Measurements from ENCODE around the gene CTSC.

CTSC gene

GRCh38 chr11:88281317-88281712 is 56.2 kb downstream of the CTSC start:
- no peaks in the 10 kb centered on the region for H3K27me3 ChIP-seq (ENCODE audit: control insufficient read depth, insufficient read depth, low read length)
- no peak overlapping the region for H3K27ac ChIP-seq (ENCODE audit: low read depth, low read length)
- H3K9me3 ChIP-seq (ENCODE audit: control insufficient read depth, insufficient read depth, low read length), result no peaks in the 10 kb centered on the region
- no peak overlapping the region for H3K4me3 ChIP-seq (ENCODE audit: low read depth, low read length)
- H3K4me1 ChIP-seq (ENCODE audit: control insufficient read depth, insufficient read depth, low read length), result no peaks in the 10 kb centered on the region
- H3K9ac ChIP-seq (ENCODE audit: low read depth, low read length), result no peak overlapping the region
- peaks cover 9% of the 10 kb centered on the region; the same call in 1 of the 2 replicates for H3K36me3 ChIP-seq (ENCODE audit: control insufficient read depth, insufficient read depth, low read length)

GRCh38 chr11:88280673-88281316 is 56.7 kb downstream of the CTSC start:
- Histone ChIP-seq H3K27ac (ENCODE audit: low read depth, low read length) (no peak overlapping the region), H3K36me3 (ENCODE audit: control insufficient read depth, insufficient read depth, low read length) (peaks cover 9% of the 10 kb centered on the region; the same call in 1 of the 2 replicates), H3K9me3 (ENCODE audit: control insufficient read depth, insufficient read depth, low read length) (no peaks in the 10 kb centered on the region)

GRCh38 chr11:88277349-88277915 is 60.1 kb downstream of the CTSC start:
- H3K4me1 ChIP-seq (ENCODE audit: control insufficient read depth, insufficient read depth, low read length), result no peaks in the 10 kb centered on the region
- H3K9me3 ChIP-seq (ENCODE audit: control insufficient read depth, insufficient read depth, low read length), result no peaks in the 10 kb centered on the region

More at GRCh38 chr11:88280673-88281316, 56.7 kb downstream of the CTSC start:
- no peak overlapping the region for H3K4me3 ChIP-seq (ENCODE audit: low read depth, low read length)
- no peak overlapping the region for H3K9ac ChIP-seq (ENCODE audit: low read depth, low read length)
- H3K4me1 ChIP-seq (ENCODE audit: control insufficient read depth, insufficient read depth, low read length), result no peaks in the 10 kb centered on the region
- no peaks in the 10 kb centered on the region for H3K27me3 ChIP-seq (ENCODE audit: control insufficient read depth, insufficient read depth, low read length)

DNA sequence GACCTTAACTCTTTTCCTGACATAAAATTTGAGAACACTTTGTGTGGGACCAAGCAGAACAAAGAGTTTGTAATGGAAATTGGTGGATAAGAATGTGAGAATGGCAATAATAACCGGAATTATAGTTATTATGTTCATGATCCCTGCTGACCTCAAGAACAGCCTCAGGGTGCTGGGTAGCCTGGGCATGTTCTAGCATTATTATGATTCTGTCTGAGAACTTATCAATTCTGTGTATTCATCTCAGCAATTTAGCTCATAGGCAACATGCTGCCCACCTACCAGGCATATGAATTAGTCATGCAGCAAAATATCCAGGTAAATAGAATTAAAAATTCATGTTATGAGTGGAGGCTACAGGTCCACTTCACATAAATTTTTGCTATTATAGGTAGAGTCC is 61.9 kb downstream of the CTSC start:
- H3K4me1 ChIP-seq (ENCODE audit: control insufficient read depth, insufficient read depth, low read length), result no peaks in the 10 kb centered on the region
- no peaks in the 10 kb centered on the region for H3K36me3 ChIP-seq (ENCODE audit: control insufficient read depth, insufficient read depth, low read length)
- H3K9me3 ChIP-seq (ENCODE audit: control insufficient read depth, insufficient read depth, low read length), result no peaks in the 10 kb centered on the region
- H3K9ac ChIP-seq (ENCODE audit: low read depth, low read length), result no peak overlapping the region
- no peak overlapping the region for H3K27ac ChIP-seq (ENCODE audit: low read depth, low read length)
- no peak overlapping the region for H3K4me3 ChIP-seq (ENCODE audit: low read depth, low read length)
- H3K27me3 ChIP-seq (ENCODE audit: control insufficient read depth, insufficient read depth, low read length), result no peaks in the 10 kb centered on the region

More at GRCh38 chr11:88277349-88277915, 60.1 kb downstream of the CTSC start:
- Histone ChIP-seq H3K27ac (ENCODE audit: low read depth, low read length) (no peak overlapping the region), H3K27me3 (ENCODE audit: control insufficient read depth, insufficient read depth, low read length) (no peaks in the 10 kb centered on the region), H3K9ac (ENCODE audit: low read depth, low read length) (no peak overlapping the region), H3K36me3 (ENCODE audit: control insufficient read depth, insufficient read depth, low read length) (no peaks in the 10 kb centered on the region), H3K4me3 (ENCODE audit: low read depth, low read length) (no peak overlapping the region)

- H3K4me3 ChIP-seq (ENCODE audit: low read depth, low read length), result no peak overlapping the region
- no peaks in the 10 kb centered on the region for H3K4me1 ChIP-seq (ENCODE audit: control insufficient read depth, insufficient read depth, low read length)
- peaks cover 9% of the 10 kb centered on the region; the same call in 1 of the 2 replicates for H3K36me3 ChIP-seq (ENCODE audit: control insufficient read depth, insufficient read depth, low read length)
- H3K9me3 ChIP-seq (ENCODE audit: control insufficient read depth, insufficient read depth, low read length), result 0 out of 2 replicates have a peak, but pooled peaks cover 4% of the 10 kb centered on the region
- H3K27ac ChIP-seq (ENCODE audit: low read depth, low read length), result no peak overlapping the region
- H3K9ac ChIP-seq (ENCODE audit: low read depth, low read length), result no peak overlapping the region
- H3K27me3 ChIP-seq (ENCODE audit: control insufficient read depth, insufficient read depth, low read length), result no peaks in the 10 kb centered on the region
Measured at GRCh38 chr11:88266919-88267318, 70.6 kb downstream of the CTSC start.

- no peaks in the 10 kb centered on the region for H3K4me1 ChIP-seq (ENCODE audit: control insufficient read depth, insufficient read depth, low read length)
- H3K4me3 ChIP-seq (ENCODE audit: low read depth, low read length), result no peak overlapping the region
- H3K27ac ChIP-seq (ENCODE audit: low read depth, low read length), result no peak overlapping the region
- H3K9me3 ChIP-seq (ENCODE audit: control insufficient read depth, insufficient read depth, low read length), result 0 out of 2 replicates have a peak, but pooled peaks cover 8% of the 10 kb centered on the region
- no peaks in the 10 kb centered on the region for H3K27me3 ChIP-seq (ENCODE audit: control insufficient read depth, insufficient read depth, low read length)
- H3K9ac ChIP-seq (ENCODE audit: low read depth, low read length), result no peak overlapping the region
- peaks cover 9% of the 10 kb centered on the region; the same call in 1 of the 2 replicates for H3K36me3 ChIP-seq (ENCODE audit: control insufficient read depth, insufficient read depth, low read length)
Measured at GRCh38 chr11:88266157-88266556, 71.4 kb downstream of the CTSC start.

DNA sequence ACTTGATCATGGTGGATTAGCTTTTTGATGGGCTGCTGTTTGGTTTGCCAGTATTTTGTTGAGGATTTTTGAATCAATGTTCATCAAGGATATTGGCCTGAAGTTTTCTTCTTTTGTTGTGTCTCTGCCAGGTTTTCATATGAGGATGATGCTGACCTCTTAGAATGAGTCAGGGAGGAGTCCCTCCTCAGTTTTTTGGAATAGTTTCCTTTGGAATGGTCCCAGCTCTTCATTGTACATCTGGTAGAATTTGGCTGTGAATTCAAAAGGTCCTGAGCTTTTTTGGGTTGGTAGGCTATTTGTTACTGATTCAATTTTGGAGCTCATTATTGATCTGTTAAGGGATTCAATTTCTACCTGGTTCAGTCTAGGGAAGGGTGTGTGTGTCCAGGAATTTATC is 78.1 kb downstream of the CTSC start:
- no peaks in the 10 kb centered on the region for H3K27me3 ChIP-seq (ENCODE audit: control insufficient read depth, insufficient read depth, low read length)
- peaks cover 6% of the 10 kb centered on the region; the same call in 1 of the 2 replicates for H3K36me3 ChIP-seq (ENCODE audit: control insufficient read depth, insufficient read depth, low read length)
- H3K9me3 ChIP-seq (ENCODE audit: control insufficient read depth, insufficient read depth, low read length), result peaks cover 36% of the 10 kb centered on the region
- no peak overlapping the region for H3K9ac ChIP-seq (ENCODE audit: low read depth, low read length)
- no peaks in the 10 kb centered on the region for H3K4me1 ChIP-seq (ENCODE audit: control insufficient read depth, insufficient read depth, low read length)
- H3K4me3 ChIP-seq (ENCODE audit: low read depth, low read length), result no peak overlapping the region
- H3K27ac ChIP-seq (ENCODE audit: low read depth, low read length), result no peak overlapping the region

DNA sequence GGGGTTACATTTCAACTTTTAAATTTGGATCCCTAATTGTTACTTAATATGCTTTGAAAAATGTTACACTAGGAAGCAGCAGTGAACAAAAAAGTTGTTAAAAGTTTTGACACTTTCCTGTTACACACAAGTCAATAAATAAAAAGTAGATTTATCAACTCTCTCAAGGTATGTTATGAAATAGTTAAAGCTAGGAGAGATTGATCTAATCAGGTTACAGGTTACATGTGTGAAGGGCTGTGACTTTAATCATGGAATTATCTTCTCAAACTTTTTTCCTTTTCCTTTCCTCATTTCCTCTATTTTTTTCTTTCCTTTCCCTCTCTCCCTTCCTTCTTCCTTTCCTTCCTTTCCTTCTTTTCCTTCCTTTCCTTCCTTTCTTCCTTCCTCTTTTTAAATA is 85.3 kb downstream of the CTSC start:
- H3K9me3 ChIP-seq (ENCODE audit: control insufficient read depth, insufficient read depth, low read length), result peaks cover 1% of the 10 kb centered on the region; the same call in 1 of the 2 replicates
- H3K4me3 ChIP-seq (ENCODE audit: low read depth, low read length), result no peak overlapping the region
- no peaks in the 10 kb centered on the region for H3K36me3 ChIP-seq (ENCODE audit: control insufficient read depth, insufficient read depth, low read length)
- no peaks in the 10 kb centered on the region for H3K4me1 ChIP-seq (ENCODE audit: control insufficient read depth, insufficient read depth, low read length)
- no peak overlapping the region for H3K27ac ChIP-seq (ENCODE audit: low read depth, low read length)
- no peaks in the 10 kb centered on the region for H3K27me3 ChIP-seq (ENCODE audit: control insufficient read depth, insufficient read depth, low read length)
- H3K9ac ChIP-seq (ENCODE audit: low read depth, low read length), result no peak overlapping the region

DNA sequence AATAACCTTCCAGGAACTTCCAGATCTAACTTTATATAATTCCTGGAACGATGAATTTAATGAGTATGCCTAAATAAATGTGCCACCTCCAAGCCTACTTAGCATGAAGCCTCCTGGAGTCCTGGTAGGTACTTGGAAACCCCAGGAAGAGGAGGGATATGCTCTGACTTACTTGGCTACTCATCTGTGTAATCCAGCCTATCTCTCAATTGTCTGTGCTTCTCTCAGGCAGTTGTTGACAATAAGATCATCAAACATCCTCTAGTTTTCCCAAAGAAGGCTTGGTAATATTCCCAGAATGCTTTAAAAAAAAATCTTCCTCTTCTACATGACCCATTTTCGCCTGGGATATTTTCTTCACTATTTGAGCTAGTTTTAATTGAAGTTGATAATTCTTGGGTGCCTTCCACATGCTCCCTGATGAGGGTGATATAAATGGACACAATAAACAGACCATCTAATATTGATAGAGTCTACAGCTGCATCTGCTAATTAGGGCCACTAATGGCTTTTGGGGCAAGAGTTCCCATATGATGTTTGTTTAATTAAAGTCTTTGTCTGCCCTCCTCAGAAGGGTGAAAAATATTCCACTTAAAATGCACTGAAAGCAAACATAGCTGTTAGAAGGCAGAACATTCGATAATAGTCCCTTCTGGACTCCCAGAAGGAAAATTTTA is 86.8 kb downstream of the CTSC start:
- H3K27me3 ChIP-seq (ENCODE audit: control insufficient read depth, insufficient read depth, low read length), result no peaks in the 10 kb centered on the region
- no peak overlapping the region for H3K9ac ChIP-seq (ENCODE audit: low read depth, low read length)
- no peaks in the 10 kb centered on the region for H3K9me3 ChIP-seq (ENCODE audit: control insufficient read depth, insufficient read depth, low read length)
- H3K27ac ChIP-seq (ENCODE audit: low read depth, low read length), result no peak overlapping the region
- no peaks in the 10 kb centered on the region for H3K36me3 ChIP-seq (ENCODE audit: control insufficient read depth, insufficient read depth, low read length)
- no peak overlapping the region for H3K4me3 ChIP-seq (ENCODE audit: low read depth, low read length)
- H3K4me1 ChIP-seq (ENCODE audit: control insufficient read depth, insufficient read depth, low read length), result no peaks in the 10 kb centered on the region

- Histone ChIP-seq H3K4me3 (ENCODE audit: low read depth, low read length) (no peak overlapping the region), H3K27ac (ENCODE audit: low read depth, low read length) (no peak overlapping the region)
Measured at GRCh38 chr11:88249706-88250105, 87.8 kb downstream of the CTSC start.

DNA sequence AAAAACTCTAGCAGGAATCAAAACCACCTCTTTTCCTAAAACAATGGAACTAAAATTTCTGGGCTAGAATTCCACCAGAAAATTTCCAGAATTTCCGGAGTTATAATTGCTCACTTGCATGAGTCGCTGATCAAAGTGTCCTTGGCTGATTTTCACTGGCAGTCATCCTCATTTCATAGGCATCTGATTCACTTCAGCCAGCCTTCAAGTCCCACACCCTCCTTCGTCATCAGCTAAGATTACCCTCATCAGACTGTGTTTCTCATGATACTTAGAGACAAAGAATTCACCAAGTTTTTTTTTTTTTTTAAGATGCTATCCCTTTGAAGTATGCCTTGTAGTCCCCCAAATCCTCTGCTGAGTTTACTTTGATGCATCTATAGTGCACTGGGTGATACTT is 90.8 kb downstream of the CTSC start:
- Histone ChIP-seq H3K27me3 (ENCODE audit: control insufficient read depth, insufficient read depth, low read length) (no peaks in the 10 kb centered on the region), H3K9me3 (ENCODE audit: control insufficient read depth, insufficient read depth, low read length) (no peaks in the 10 kb centered on the region), H3K27ac (ENCODE audit: low read depth, low read length) (no peak overlapping the region), H3K4me1 (ENCODE audit: control insufficient read depth, insufficient read depth, low read length) (no peaks in the 10 kb centered on the region), H3K9ac (ENCODE audit: low read depth, low read length) (no peak overlapping the region), H3K4me3 (ENCODE audit: low read depth, low read length) (no peak overlapping the region), H3K36me3 (ENCODE audit: control insufficient read depth, insufficient read depth, low read length) (no peaks in the 10 kb centered on the region)

More at GRCh38 chr11:88249706-88250105, 87.8 kb downstream of the CTSC start:
- Histone ChIP-seq H3K9me3 (ENCODE audit: control insufficient read depth, insufficient read depth, low read length) (no peaks in the 10 kb centered on the region), H3K27me3 (ENCODE audit: control insufficient read depth, insufficient read depth, low read length) (no peaks in the 10 kb centered on the region), H3K36me3 (ENCODE audit: control insufficient read depth, insufficient read depth, low read length) (no peaks in the 10 kb centered on the region), H3K4me1 (ENCODE audit: control insufficient read depth, insufficient read depth, low read length) (no peaks in the 10 kb centered on the region), H3K9ac (ENCODE audit: low read depth, low read length) (no peak overlapping the region)

Measured in HUES48 (cell line).